ENCODE results near the gene FLT1. TPM values are rescaled to one million over a fixed set of nuclear protein-coding genes. Genes with fewer than 3 reads are reported as not detected.

The FLT1 gene
- total RNA-seq, 2 experiments from 2014 or later = 1.6 to 2.5 TPM

DNA sequence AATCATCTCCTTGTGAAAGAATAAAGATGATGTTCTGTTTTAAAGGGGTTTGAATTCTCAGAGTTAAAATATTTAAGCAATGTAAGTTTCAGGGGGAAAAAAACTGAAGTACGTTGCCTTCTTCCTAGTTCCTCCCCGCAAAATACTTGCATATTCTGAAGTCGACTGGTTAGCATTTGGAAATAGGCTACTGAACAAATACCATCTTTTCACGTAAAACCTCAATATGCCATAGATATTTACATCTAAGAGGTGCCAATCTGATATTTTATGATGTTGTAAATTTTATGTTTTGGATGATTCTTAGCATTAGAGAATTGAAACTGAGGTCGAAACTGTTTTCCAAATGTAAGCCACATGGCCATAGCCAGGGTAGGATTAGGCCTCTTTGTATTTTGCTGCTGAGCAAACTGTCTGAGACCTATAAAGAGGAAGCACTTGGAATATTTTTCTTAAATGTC lies 138.3 kb downstream of the FLT1 start:
- Histone ChIP-seq H3K4me1 (ENCODE audit: insufficient read depth, low read length, poor library complexity, severe bottlenecking) (no peaks in the 10 kb centered on the region), H3K4me2 (ENCODE audit: low read length) (no peak overlapping the region), H4K20me1 (ENCODE audit: insufficient read depth, low read length) (no peaks in the 10 kb centered on the region), H3K4me3 (ENCODE audit: low read depth, low read length, poor library complexity, severe bottlenecking) (no peak overlapping the region), H3K9me3 (ENCODE audit: low read length) (no peaks in the 10 kb centered on the region), H2AFZ (ENCODE audit: low read length) (no peak overlapping the region), H3K36me3 (ENCODE audit: insufficient read depth, low read length) (no peaks in the 10 kb centered on the region), H3K27ac (ENCODE audit: low read depth, low read length, poor library complexity, severe bottlenecking) (no peak overlapping the region), H3K79me2 (ENCODE audit: insufficient read depth, low read depth, low read length) (no peaks in the 10 kb centered on the region), H3K9me2 (ENCODE audit: insufficient read depth, low read length) (no peaks in the 10 kb centered on the region)
- TF ChIP-seq EZH2phosphoT487 (IDR thresholded peaks at IDR 0.05; ENCODE audit: borderline replicate concordance, low read depth, low read length) = no peak
- TF ChIP-seq, protein P1, sequence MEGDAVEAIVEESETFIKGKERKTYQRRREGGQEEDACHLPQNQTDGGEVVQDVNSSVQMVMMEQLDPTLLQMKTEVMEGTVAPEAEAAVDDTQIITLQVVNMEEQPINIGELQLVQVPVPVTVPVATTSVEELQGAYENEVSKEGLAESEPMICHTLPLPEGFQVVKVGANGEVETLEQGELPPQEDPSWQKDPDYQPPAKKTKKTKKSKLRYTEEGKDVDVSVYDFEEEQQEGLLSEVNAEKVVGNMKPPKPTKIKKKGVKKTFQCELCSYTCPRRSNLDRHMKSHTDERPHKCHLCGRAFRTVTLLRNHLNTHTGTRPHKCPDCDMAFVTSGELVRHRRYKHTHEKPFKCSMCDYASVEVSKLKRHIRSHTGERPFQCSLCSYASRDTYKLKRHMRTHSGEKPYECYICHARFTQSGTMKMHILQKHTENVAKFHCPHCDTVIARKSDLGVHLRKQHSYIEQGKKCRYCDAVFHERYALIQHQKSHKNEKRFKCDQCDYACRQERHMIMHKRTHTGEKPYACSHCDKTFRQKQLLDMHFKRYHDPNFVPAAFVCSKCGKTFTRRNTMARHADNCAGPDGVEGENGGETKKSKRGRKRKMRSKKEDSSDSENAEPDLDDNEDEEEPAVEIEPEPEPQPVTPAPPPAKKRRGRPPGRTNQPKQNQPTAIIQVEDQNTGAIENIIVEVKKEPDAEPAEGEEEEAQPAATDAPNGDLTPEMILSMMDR (conservative IDR thresholded peaks at IDR 0.05; ENCODE audit: low read length) = no peak
- ChIA-PET POLR2A (interaction anchor here (2.0 kb wide), 1 partner anchor 9 kb away, joined by 4 read pairs; no protein-coding TSS in a partner anchor), CTCF (ENCODE audit: unreplicated experiment) (no interaction called here)
- intact Hi-C loops (cut with micrococcal nuclease; ENCODE audit: unreplicated experiment) = no loop called here
- BruUV-seq (replicated peaks) = no TSS peak
- no peak for DNase-seq (ENCODE audit: low spot score)

- no TSS peak for BruUV-seq (replicated peaks)
- POLR2A ChIA-PET = no interaction called here
- TF ChIP-seq, protein P1 (conservative IDR thresholded peaks at IDR 0.05; ENCODE audit: low read length) = no peak
- no peak for TF ChIP-seq EZH2phosphoT487 (IDR thresholded peaks at IDR 0.05; ENCODE audit: borderline replicate concordance, low read depth, low read length)
Measured at GRCh38 chr13:28355822-28356371, 139.0 kb downstream of the FLT1 start.

GRCh38 chr13:28355046-28355821 lies 139.7 kb downstream of the FLT1 start:
- no peak overlapping the region for H3K4me3 ChIP-seq (ENCODE audit: low read depth, low read length, poor library complexity, severe bottlenecking)
- ChIA-PET CTCF (ENCODE audit: unreplicated experiment) (no interaction called here), POLR2A (no interaction called here)
- TF ChIP-seq, protein P1 (conservative IDR thresholded peaks at IDR 0.05; ENCODE audit: low read length) = no peak
- no peak for TF ChIP-seq EZH2phosphoT487 (IDR thresholded peaks at IDR 0.05; ENCODE audit: borderline replicate concordance, low read depth, low read length)
- no peak overlapping the region for H3K27ac ChIP-seq (ENCODE audit: low read depth, low read length, poor library complexity, severe bottlenecking)
- H3K9me3 ChIP-seq (ENCODE audit: low read length) = no peaks in the 10 kb centered on the region
- no peaks in the 10 kb centered on the region for H4K20me1 ChIP-seq (ENCODE audit: insufficient read depth, low read length)
- no peaks in the 10 kb centered on the region for H3K9me2 ChIP-seq (ENCODE audit: insufficient read depth, low read length)
- H2AFZ ChIP-seq (ENCODE audit: low read length) = no peak overlapping the region
- no peaks in the 10 kb centered on the region for H3K4me1 ChIP-seq (ENCODE audit: insufficient read depth, low read length, poor library complexity, severe bottlenecking)
- BruUV-seq (replicated peaks) = no TSS peak
- DNase-seq (ENCODE audit: low spot score) = no peak
- H3K4me2 ChIP-seq (ENCODE audit: low read length) = no peak overlapping the region
- H3K36me3 ChIP-seq (ENCODE audit: insufficient read depth, low read length) = no peaks in the 10 kb centered on the region
- no peaks in the 10 kb centered on the region for H3K79me2 ChIP-seq (ENCODE audit: insufficient read depth, low read depth, low read length)
- intact Hi-C loops (cut with micrococcal nuclease; ENCODE audit: unreplicated experiment) = no loop called here

More at GRCh38 chr13:28355822-28356371, 139.0 kb downstream of the FLT1 start:
- H3K79me2 ChIP-seq (ENCODE audit: insufficient read depth, low read depth, low read length) = no peaks in the 10 kb centered on the region
- CTCF ChIA-PET (ENCODE audit: unreplicated experiment) = no interaction called here
- no peak overlapping the region for H3K27ac ChIP-seq (ENCODE audit: low read depth, low read length, poor library complexity, severe bottlenecking)
- H3K9me2 ChIP-seq (ENCODE audit: insufficient read depth, low read length) = no peaks in the 10 kb centered on the region
- DNase-seq (ENCODE audit: low spot score) = no peak
- H3K4me2 ChIP-seq (ENCODE audit: low read length) = no peak overlapping the region
- no peaks in the 10 kb centered on the region for H3K4me1 ChIP-seq (ENCODE audit: insufficient read depth, low read length, poor library complexity, severe bottlenecking)
- no peak overlapping the region for H3K4me3 ChIP-seq (ENCODE audit: low read depth, low read length, poor library complexity, severe bottlenecking)
- intact Hi-C loops (cut with micrococcal nuclease; ENCODE audit: unreplicated experiment) = no loop called here
- no peaks in the 10 kb centered on the region for H4K20me1 ChIP-seq (ENCODE audit: insufficient read depth, low read length)
- no peaks in the 10 kb centered on the region for H3K9me3 ChIP-seq (ENCODE audit: low read length)
- no peak overlapping the region for H2AFZ ChIP-seq (ENCODE audit: low read length)
- H3K36me3 ChIP-seq (ENCODE audit: insufficient read depth, low read length) = no peaks in the 10 kb centered on the region

All from OCI-LY7 (cell line).